NOMO-1 treated with dmso at 0.1 percent for 144 hours (cell line): ENCODE results near the gene CCDC154.
"Not testable (repeated sequence)": the region's sequence is repeated elsewhere in the genome, so short reads cannot be mapped to it uniquely, and the experiment has no call there.

ENCODE experiments used
- DNase-seq: peaks from one replicate; lab custom pipeline; 2025; ENCODE audit not compliant: unreplicated experiment; lab: John Stamatoyannopoulos, UW

CCDC154 gene

DNA sequence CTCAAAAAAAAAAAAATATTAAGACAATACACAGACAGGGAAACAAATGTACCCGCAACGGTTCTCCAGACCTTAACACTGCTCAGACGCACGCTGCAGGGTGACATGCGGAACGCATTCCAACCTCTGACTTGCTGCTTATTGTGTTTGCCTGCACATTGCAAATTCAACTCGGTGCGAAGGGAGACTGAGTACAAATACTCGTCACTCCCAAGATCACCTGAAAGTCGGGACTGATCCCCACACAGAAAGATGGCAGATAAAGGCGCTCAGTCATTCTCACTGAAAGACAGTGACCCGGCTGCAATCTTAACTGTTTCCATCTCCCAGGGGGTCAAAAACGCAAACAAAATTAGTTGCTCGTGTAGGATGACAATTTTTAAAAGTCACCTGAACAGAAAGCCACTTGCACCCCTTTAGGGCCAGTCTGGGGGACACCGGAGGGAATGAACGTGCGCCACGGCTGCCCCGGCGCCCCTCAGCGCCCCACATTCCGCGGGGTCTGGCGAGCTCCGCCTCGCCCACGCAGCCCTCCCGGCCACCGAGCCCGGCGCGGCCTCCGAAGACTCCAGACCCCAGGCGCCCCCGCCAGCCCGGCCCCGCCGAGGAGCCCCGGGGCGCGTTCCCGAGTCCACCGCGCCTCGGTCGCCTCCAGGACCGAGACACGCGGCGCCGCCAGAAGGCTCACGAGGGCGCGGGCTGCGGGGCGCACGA, 29.9 kb upstream of the CCDC154 start:
- DNase-seq, result no peak

DNA sequence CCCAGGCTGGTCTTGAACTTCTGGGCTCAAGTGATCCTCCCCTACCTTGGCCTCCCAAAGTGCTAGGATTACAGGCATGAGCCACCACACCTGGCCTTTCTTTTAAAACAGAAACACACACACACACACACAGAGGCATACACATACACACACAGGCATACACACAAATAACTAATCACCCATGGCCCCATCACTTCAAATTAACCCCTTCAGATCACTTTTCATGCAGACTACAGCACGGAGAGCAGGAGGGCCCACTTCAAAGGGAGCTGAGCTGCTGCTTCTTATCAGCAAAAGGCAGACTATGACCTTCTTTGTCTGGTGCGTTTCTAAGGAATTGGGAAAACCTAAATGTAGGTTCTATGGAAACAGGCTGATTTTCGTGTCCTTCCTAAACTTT, 28.6 kb upstream of the CCDC154 start:
- no peak for DNase-seq

DNA sequence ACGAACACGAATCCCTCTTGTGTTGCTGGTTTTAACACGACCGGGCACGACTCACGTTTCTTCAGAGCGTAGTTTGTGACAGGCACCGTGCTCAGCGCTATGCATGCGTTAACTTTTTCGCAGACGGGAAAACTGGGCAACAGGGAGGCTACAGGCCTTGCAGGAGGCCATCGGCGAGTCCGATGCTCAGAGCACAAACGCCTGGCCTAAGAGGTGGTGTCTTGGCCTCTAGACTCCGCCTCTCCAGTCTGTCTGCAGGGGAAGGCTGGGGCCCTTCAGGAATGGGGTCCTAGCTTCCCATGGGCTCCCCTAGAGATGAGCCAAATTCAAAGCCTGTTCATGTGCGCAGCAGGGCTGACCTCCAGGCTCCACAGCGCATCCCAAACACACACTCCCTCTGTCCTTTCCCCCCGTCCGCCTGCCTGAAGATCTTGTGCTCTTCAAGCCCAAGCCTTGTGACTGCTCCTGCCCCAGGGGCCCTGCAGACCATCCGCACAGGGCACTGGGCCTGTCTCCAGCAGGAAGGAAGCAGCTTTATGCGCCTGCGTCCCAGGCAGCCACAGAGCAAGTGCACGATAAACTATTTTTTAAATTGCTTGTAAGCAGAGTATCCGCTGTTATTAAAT, 27.3 kb upstream of the CCDC154 start:
- DNase-seq, result no peak

DNA sequence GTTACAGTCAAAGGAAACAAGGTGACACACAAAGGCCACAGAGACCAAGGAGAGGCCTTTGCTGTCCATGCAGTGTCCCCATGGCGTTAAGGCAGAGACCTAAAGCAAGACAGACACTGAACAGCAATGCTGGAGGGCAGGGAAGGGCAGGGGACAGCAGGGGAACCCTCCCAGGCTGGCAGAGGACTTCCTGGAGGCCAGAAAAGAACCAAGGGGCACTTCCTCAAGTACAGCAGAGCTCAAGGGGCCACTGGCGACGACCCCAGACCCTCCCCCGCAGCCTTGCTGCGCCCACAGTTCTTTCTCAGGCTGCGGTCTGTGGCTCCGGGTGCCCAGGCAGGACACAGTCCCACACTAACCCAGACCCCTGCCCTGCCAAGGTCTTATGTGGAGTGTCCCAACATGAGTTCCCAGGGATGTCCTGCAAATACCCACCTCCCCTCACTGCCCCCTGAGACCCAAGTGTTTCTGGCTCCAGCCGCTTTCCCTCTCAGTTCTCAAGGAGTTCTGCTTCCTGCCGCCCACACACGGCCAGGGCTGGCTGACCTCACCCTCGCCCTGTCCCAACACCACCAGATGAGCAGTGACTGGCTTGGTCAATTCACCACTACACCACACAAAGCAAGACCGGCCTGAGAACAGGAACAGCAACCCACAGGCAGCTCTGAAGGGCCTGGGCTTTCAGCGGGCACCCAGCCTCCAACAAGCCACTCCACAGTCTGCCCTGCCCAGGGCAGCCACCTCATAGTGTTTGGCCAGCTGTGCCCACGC, 26.3 kb upstream of the CCDC154 start:
- DNase-seq, result peak; percentile 17

DNA sequence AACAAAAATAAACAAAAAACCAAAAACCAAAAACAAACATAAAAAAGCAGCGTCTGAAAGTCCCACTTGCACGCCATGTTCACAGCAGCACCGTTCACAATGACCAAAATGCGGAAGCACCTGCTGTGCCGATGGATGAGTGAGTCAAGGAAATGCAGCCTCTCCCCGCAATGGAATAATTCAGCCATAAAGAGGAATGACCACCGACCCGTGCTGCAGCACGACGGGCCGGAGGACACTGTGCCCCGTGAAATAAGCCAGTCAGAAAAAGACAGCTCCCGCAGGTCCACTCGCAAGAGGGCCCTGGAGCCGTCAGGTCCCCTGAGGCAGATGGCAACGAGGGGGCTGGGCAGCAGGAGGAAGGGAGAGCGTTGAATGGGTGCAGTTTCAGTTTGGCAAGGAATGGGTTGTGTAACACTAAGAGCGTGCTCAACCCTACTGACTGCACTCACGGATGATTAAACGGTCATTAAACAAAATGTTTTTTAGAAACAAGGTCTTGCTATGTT, 25.4 kb upstream of the CCDC154 start:
- DNase-seq, result peak; percentile 89

DNA sequence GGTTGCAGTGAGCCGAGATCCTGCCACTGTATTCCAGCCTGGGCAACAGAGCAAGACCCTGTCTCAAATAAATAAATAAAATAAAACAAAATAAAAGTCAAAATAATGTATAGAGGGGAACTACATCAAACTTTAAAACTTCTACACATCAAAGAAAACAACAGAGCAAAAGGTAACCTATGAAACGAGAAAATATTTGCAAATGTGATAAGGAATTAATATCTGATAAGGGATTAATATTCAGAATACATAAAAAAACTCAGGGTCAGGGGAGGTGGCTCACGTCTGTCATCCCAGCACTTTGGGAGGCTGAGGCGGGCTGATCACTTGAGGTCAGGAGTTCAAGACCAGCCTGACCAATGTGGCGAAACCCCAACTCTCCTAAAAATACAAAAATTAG, 24.8 kb upstream of the CCDC154 start:
- DNase-seq, result not testable (repeated sequence)

DNA sequence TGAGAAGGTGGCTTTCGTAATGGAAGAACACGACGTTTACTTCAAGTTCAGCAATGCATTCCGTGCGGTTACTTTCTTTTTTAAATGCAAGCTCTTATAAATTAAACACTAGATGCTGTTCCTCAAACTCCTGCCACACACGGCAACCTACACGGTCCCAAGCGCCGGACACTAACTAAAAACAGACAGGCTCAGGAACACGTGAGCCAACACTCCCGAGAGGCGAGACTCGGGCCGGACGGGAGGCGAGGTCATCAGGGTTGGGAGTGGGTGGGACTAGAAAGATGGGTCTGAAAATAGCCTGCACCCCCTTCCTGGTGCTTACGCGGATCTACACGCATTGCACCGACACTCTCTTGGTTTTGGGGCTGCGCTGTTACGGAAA, 24.1 kb upstream of the CCDC154 start:
- DNase-seq, result no peak

DNA sequence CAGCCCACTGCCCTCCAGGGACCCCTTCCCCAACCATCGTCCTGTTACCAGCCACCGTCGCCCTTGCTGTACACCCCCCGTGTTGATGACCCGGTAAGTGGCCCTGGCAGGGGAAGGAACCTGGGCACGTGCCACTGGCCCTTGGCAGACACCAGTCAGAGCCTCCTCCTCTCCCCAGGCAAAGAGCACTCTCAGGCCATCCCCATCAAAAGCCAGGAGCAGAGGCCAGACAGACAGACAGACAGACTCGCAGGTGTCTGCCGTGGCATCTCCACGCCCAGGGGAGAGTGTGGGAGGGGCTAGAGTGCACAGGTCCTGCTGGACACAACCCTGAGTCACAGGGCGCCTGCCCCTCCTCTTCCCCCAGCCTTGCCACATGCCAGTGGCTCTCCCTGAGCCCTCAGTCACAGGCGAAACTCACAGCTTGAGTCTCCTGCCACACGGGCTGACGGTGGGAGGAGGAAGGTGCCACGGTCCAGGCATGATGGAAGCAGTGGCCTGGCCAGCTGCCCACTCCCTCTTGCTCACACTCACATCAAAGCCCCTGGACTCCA, 22.7 kb upstream of the CCDC154 start:
- DNase-seq, result no peak

DNA sequence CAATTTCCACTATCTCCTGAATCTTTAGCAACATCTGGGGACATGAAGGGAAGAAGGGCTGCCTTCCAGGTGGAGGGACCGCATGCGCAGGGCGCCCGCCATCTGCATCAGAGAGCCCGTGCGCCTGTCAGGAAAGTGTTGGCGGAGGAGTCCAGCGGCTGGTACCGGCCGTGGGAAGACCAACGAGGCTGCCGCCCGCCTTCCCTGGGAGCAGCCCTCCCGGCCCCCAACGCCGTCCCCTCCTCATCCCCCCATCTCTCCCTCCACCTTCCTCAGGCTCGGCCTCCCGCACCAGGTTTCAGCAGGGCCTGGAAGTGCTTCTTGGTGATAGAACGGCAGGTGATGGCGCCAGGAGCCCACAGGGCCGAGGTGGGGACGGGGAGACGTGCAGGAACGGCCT, 21.7 kb upstream of the CCDC154 start:
- DNase-seq, result no peak

DNA sequence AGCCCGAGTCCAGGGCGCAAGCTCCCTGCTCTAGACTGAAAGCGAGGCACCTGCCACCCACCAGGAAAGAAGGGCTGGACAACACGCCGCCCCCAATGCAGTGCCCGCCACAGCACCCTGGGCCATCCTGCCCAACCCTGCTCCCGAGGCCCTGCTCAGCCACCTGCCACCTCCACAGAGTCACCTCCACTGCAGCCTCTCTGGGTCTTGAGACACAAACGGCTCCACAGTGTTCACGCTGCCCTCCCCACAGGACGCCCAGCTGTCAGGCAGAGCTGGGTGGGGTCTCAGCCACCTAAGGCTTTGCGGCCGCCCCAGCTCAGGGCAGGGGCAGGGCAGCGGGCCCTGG, 21.2 kb upstream of the CCDC154 start:
- no peak for DNase-seq

DNA sequence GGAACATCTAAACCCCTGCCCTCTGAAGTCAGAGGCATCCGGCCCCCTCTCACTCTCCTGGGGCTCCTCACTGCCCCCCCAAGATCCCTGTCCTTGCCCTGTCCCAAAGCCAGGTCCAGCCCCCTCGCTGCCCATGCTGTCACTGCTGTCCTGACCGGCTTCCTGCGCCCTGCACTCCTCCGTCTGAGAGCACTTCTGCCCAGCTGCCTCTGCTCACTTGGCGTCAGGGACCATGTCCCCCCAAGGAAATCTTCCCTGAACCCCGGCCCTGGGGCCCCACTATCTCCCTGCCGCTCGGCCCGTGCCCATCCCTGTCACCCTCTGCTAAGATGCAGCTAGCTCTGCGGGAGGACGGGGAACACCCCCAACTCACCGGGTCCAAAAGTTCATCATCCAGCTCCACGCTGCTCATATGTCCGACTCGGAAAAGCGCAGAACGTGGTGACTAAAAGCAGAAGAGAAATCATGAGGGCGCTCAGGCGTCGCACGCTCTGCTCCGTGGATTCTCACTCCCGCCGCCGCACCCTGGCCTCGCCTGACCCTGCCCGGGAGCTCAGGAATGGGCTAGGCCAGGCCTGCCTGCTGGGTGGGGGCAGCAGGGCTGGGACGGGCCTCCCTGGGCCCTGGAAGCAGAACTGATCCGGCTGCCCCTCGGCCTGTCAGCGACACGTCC, 20.7 kb upstream of the CCDC154 start:
- no peak for DNase-seq

DNA sequence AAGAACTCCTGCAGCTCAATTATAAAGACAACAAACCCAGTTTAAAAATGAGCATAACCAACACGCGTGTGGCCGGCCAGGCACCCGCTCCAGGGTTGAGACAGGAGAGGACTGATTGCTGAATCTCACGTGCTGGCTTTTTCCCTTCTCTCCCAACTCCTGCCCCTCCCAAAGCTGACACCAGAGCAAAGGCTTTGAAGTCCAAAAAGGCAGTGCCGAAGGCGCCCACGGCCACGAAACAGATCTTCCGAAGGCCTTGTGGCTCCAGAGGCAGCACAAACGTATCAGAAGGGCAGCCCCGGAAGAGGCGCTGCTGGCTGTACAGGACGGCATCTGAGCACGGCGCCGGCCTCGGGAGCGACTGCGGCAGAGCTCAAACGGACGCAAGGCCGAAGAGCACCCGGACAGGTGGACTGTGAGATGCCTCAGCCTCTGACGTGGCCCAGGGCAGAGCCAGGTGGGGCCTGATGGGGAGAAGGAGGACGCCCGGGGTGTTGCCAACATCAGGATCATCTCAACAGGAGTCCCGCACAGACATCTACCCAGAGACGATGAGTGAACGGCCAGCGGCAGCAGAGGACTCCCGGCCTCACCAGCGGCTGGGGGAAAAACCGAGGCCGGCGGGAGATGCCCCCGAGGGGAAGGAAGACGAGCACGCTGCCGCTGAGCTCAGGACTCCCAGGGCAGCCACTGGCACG, 20.0 kb upstream of the CCDC154 start:
- DNase-seq, result no peak

DNA sequence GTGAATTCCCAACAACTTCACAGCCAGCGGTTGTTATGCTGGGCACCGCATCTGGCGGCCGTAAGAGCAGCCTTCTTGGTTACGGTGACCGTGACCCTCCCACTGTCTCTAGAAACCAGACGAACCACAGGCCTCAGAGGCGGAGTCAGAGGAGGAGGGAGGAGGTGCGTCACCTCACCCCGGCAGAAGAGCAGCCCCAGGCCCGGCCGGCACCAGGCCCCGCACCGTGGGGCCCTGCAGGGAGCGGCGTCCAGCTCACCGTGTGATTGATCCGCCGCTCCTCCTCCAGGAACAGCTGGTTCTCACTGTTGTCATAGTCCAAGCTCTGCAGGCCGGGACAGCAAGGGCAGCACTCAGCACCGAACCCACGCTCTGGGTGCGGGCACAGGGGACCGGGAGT, 16.8 kb upstream of the CCDC154 start:
- DNase-seq, result no peak

DNA sequence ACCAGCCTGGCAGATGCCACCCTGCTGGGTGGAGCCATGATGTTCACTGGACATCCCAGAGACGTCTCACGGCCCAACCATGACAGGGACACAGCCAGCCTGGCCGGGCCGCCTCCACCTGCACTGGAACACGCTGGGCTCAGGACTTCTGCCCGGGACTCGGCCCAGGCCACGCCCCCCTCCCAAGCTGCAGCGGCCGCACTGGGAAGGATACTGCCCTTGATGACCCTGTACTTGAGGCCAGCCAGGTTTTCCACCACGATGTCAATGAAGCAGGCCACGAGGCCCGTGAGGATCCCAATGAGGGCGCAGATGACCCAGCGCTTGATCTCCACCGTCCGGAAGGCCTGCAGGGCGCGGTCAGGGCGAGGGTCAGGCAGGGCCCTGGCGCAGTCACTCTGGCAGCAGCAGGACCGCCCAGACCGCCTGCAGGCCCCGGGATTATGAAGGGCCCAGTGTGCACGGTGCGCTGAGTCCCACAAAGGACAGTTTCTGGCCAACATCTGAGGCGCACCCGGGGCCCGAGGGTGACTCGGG, 16.3 kb upstream of the CCDC154 start:
- no peak for DNase-seq

DNA sequence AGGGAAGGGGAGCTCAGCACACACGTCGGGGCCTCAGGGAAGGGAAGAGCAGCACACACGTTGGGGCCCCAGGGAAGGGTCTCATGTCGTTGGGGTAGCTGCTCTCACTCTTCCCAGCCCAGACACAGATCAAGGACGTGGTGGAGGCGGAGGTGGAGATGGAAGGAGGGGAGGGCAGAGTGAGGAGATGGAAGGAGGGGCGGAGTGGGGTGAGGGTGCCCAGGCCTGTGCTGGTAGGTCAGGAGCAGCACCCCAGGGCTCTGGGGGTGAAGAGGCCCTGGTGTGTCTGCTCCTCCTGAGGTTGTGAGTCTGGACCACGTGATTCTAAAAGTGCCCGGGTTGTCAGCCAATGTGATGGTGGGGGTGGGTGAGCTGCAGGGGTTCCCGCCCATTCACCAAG, 15.6 kb upstream of the CCDC154 start:
- no peak for DNase-seq

DNA sequence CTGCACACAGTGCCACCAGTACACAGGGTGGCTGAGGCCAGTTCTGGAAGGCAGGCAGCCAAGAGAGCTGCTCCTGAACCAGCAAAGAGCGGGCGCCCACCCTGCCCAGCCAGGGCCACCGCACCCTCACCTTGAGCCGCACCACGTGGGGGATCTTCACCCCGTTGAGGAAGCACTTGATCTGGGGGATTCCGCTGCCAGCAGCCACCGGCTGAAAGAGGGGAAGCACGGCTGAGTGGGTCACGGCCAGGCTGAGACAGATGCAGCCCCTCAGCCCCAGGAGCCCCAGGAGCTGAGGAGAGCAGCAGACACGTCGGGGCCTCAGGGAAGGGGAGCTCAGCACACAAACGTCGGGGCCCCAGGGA, 14.6 kb upstream of the CCDC154 start:
- DNase-seq, result no peak

DNA sequence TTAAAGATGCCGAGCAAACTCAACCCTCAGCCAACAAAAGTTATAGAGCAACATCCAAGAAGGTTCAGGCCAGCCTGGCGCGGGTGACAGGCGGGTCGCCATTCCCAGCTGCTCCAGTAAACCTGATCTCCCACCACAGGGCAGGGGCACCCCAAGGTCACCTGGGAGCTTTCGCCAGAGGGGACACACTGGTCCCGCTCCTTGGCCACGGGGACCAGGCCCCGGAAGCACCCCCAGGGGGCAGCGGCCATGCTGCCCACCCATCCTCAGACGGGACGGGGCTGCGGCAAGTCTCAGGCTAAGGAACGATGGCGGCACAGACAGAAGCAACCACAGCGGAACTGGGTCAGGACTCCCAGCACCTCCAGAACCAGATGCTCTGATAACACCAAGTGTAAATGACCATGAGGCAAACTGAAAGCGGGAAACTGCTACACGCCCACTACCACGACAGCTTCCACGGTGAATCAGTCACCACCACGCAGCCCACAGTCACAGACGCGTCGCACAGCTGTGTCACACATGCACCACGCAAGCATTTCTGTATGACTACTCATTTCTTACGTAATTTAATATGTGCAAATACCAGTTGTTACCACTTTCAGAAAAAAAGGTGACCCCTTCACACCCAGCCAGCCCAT, 14.1 kb upstream of the CCDC154 start:
- no peak for DNase-seq

DNA sequence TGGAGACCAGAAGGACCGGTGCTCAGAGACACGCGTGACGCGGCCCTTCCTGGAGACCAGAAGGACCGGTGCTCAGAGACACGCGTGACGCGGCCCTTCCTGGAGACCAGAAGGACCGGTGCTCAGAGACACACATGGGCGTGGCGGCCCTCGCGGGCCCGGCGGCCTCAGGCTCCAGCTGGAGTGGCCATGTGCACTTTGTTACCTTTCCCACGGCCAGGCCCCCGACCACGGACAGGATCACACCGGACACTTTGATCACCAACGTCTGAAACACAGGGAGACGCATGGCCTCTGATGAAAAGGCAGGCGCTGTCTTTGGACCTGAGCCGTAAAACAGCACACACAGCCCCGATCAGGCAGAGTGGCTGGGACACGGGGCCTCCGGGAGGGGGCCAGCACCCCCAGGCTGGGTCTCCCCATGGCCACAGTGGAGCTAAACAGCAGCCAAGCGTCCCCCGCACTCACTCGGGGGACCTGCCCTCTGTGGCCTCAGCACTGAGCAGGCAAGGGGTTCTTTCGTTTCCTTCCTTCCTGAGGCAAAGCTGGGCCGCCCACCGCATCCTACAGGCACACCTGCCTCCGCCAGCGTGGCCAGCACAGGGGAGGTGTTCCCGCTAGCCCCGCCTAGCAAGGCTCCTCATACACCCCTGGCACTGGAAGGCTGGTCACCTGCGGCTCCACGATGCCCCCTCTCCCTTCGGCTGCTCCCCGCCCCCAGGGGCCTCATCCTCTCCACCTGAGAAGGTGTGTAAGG, 13.3 kb upstream of the CCDC154 start:
- DNase-seq, result no peak

DNA sequence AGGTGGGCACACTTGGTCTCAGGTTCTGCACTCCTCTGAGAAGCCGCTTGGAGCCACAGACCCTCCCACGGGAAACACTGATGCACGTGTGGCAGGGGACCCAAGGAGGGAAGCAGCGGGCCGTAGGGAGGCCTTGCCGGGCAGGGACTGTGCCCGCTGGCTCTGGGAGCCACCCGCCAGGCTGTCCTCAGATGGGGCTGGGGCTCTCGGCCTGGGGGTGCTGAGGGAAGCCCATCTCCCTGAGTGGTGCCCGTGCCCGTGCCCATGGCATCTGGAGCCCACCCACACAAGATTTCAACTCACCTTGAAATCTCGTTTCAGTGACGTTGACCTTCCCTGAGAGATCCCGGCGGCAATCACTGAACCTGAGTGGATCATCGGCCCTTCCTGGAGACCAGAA, 12.6 kb upstream of the CCDC154 start:
- DNase-seq, result no peak
